BLaER1 treated with 17β-estradiol and CSF1 and Interleukin-3, amounts not matched to agents 10 nM and 100 nM (cell line): Measurements from ENCODE around the gene SH3BP2.

Experiments
- H3K27ac ChIP-seq, 11 experiments: shearing (Covaris generic); formaldehyde crosslinking; 2 replicates each; pipeline ENCODE4 v1.8.1; 2022
- H3K27me3 ChIP-seq, 11 experiments: shearing (Covaris generic); formaldehyde crosslinking; 2 replicates each; pipeline ENCODE4 v1.8.1; 2022
- H3K36me3 ChIP-seq, 11 experiments: shearing (Covaris generic); formaldehyde crosslinking; 2 replicates each; pipeline ENCODE4 v1.8.1; 2022
- H3K4me1 ChIP-seq, 10 experiments: shearing (Covaris generic); formaldehyde crosslinking; 2 replicates each; pipeline ENCODE4 v1.8.1; 2022
- H3K4me2 ChIP-seq, 11 experiments: shearing (Covaris generic); formaldehyde crosslinking; 2 replicates each; pipeline ENCODE4 v1.8.1; 2022
- H3K4me3 ChIP-seq, 10 experiments: shearing (Covaris generic); formaldehyde crosslinking; 2 replicates each; pipeline ENCODE4 v1.8.1; 2022
- H3K9ac ChIP-seq, 11 experiments: shearing (Covaris generic); formaldehyde crosslinking; 2 replicates each; pipeline ENCODE4 v1.8.1; 2022
- H3K9me3 ChIP-seq, 11 experiments: shearing (Covaris generic); formaldehyde crosslinking; replicated peaks in 1 of 11; 2 replicates each; pipeline ENCODE4 v1.8.1; 2022
- H4K20me1 ChIP-seq, 11 experiments: shearing (Covaris generic); formaldehyde crosslinking; 2 replicates each; pipeline ENCODE4 v1.8.1; 2022
- Cebpa-rat ChIP-seq, 11 experiments: shearing (Covaris generic); IDR thresholded peaks; 2 replicates each; pipeline ENCODE4 v1.8.1; 2022

SH3BP2 gene

DNA sequence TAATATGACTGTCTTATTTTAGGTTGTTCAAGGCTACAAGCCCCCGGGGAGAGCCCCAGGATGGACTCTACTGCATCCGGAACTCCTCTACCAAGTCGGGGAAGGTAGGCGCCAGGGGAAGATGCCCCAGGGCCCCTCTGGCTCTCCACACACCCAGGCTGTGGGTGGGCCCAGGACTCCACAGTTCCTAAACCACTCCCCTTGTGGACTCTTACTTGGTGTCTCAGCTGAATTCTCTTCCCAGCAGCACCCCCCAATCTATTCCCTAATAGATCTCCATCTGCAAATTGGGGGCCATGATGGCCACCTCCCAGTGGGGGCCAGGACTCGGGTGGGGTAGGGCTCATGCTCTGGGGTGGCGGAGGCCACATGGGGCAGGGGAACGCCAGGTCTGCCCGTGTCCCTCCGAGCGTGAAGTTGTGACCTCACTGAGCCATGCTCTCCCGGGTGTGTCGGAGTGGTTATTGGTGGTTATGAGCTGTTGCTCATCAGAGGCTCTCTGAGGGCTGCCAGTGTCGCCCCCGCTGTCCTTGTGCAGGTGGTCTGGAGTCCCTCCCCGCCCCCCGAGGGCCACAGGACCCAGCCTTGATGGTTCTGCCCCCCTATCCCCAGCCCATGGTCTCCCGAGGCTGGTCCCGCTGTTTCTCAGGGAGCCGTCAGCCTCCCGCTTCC, 39.6 kb downstream of the SH3BP2 start:
- TF ChIP-seq Cebpa-rat (IDR thresholded peaks at IDR 0.05) = no peak
- Histone ChIP-seq H4K20me1 (peaks cover 71 to 100% (median 94%) of the 10 kb centered on the region in 11 experiments), H3K27ac (peak overlapping the region in 3 of 11 experiments; percentile 8 to 39 (median 12); a peak in 6 of 22 replicates), H3K9ac (peak overlapping the region in 6 of 11 experiments; percentile 7 to 51 (median 22); a peak in 7 of 22 replicates), H3K9me3 (no peaks in the 10 kb centered on the region), H3K4me1 (peaks cover 78 to 81% (median 80%) of the 10 kb centered on the region in 10 experiments), H3K4me3 (peak overlapping the region in 2 of 10 experiments; percentile 14 to 23; a peak in 1 of 20 replicates), H3K27me3 (peaks cover 0 to 13% (median 0%) of the 10 kb centered on the region in 11 experiments; a peak in 3 of 22 replicates), H3K36me3 (peaks cover 33 to 98% (median 75%) of the 10 kb centered on the region in 11 experiments), H3K4me2 (peak overlapping the region; percentile 65 to 97 (median 92))

DNA sequence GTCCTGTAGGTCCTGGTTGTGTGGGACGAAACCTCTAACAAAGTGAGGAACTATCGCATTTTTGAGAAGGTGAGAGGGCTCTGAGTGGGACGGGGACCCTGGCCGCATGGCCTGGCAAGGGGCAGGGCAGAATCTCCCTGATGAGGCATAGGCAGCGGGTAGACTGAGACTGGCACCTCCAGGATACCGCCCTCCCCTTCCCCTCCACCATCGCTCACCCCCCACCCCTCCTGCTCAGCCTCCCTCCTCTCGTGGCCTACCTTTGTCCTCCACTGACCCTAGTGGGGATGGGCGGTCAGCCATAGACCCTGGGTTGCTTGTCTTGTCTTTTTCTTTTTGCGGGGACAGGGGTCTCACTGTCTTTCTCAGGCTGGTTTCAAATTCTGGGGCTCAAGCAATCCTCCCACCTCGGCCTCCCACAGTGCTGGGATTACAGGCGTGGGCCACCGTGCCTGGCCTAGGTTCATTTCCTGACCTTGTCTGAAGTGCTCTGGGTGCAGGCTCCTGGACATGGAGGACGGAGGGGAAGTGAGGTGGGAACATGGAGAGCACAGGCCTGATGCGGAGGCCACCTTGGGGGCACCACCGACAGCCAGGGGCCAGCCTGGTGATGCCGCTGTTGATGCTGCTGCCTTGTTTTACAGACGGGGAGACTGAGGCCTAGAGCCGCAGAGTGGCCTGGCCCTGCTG, 40.2 kb downstream of the SH3BP2 start:
- Histone ChIP-seq H3K4me2 (peak overlapping the region; percentile 85 to 97 (median 92)), H3K4me1 (peaks cover 84 to 88% (median 87%) of the 10 kb centered on the region in 10 experiments), H4K20me1 (peaks cover 68 to 100% (median 87%) of the 10 kb centered on the region in 11 experiments), H3K36me3 (peaks cover 26 to 91% (median 70%) of the 10 kb centered on the region in 11 experiments), H3K4me3 (peak overlapping the region in 1 of 10 experiments; percentile 14; a peak in 1 of 20 replicates), H3K27ac (peak overlapping the region in 1 of 11 experiments; percentile 8; a peak in 4 of 22 replicates), H3K9ac (peak overlapping the region in 2 of 11 experiments; percentile 9 to 51; a peak in 2 of 22 replicates), H3K9me3 (no peaks in the 10 kb centered on the region), H3K27me3 (peaks cover 0 to 13% (median 0%) of the 10 kb centered on the region in 11 experiments; a peak in 3 of 22 replicates)
- no peak for TF ChIP-seq Cebpa-rat (IDR thresholded peaks at IDR 0.05)

DNA sequence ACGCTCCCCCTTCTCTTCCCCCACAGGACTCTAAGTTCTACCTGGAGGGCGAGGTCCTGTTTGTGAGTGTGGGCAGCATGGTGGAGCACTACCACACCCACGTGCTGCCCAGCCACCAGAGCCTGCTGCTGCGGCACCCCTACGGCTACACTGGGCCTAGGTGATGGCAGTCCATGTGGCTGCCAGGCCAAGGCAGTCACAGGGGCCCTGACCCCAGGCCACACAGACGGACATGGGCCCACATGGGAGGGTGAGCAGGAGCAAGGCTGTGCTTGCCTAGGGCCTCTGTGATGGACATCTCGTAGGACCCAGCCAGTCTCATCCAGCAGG, 40.8 kb downstream of the SH3BP2 start:
- peak overlapping the region; percentile 85 to 97 (median 92); a peak in 21 of 22 replicates for H3K4me2 ChIP-seq
- peaks cover 0 to 13% (median 0%) of the 10 kb centered on the region in 11 experiments; a peak in 3 of 22 replicates for H3K27me3 ChIP-seq
- H3K36me3 ChIP-seq = peaks cover 21 to 88% (median 64%) of the 10 kb centered on the region in 11 experiments
- H3K4me1 ChIP-seq = peaks cover 89 to 93% (median 92%) of the 10 kb centered on the region in 10 experiments
- H4K20me1 ChIP-seq = peaks cover 63 to 100% (median 82%) of the 10 kb centered on the region in 11 experiments
- no peak overlapping the region for H3K27ac ChIP-seq
- H3K4me3 ChIP-seq = no peak overlapping the region
- TF ChIP-seq Cebpa-rat (IDR thresholded peaks at IDR 0.05) = no peak
- H3K9me3 ChIP-seq = no peaks in the 10 kb centered on the region
- no peak overlapping the region for H3K9ac ChIP-seq

DNA sequence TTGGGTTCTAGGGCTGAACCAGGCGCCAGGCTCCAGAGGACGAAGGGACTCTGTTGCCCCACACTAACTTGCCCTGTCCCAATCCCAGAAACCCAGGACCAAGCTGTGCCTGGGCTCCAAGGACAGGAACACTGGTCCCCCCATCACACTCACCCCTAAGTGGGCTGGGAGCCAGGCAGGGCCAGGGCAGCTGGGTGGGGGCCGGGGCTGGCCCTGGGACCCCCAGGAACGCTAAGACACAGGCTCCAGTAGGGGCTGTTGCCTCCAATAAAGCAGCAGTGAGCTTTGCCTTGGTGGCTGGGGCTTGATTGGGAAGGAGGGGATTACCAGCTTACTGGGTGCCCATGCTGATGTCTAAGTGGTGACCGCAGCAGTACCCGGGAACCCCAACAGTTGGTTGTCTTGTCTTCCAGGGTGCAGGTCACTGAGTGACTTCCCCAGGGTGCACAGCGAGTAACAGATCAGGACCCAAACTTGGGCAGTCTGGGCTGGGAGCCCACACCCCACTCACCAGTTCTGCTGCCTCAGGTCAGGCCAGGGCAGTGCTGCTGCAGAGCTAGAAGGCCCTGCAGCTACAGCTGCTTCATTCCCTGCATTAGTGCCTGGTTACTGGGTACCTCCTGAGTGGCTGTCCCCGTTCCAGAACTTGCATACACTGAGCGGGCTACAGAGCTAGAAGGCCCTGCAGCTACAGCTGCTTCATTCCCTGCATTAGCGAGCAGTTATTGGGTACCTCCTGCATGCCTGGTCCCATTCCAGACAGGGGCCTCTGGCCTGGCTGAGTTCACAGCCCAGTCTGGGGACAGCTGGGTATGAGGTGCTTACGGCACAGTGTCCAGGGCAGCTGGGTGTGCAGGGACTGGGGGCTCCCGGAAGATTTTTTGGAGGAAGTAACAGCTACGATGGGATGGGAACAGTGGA, 41.4 kb downstream of the SH3BP2 start:
- H3K4me3 ChIP-seq = peak overlapping the region in 1 of 10 experiments; percentile 49; a peak in 2 of 20 replicates
- H3K9me3 ChIP-seq = no peaks in the 10 kb centered on the region
- H3K27ac ChIP-seq = no peak overlapping the region
- peaks cover 0 to 13% (median 0%) of the 10 kb centered on the region in 11 experiments; a peak in 3 of 22 replicates for H3K27me3 ChIP-seq
- peaks cover 93 to 98% (median 95%) of the 10 kb centered on the region in 10 experiments for H3K4me1 ChIP-seq
- H3K36me3 ChIP-seq = peaks cover 16 to 88% (median 59%) of the 10 kb centered on the region in 11 experiments
- H3K4me2 ChIP-seq = peak overlapping the region; percentile 85 to 97 (median 92)
- H4K20me1 ChIP-seq = peaks cover 61 to 99% (median 75%) of the 10 kb centered on the region in 11 experiments
- TF ChIP-seq Cebpa-rat (IDR thresholded peaks at IDR 0.05) = no peak
- peak overlapping the region in 1 of 11 experiments; percentile 55; a peak in 1 of 22 replicates for H3K9ac ChIP-seq

DNA sequence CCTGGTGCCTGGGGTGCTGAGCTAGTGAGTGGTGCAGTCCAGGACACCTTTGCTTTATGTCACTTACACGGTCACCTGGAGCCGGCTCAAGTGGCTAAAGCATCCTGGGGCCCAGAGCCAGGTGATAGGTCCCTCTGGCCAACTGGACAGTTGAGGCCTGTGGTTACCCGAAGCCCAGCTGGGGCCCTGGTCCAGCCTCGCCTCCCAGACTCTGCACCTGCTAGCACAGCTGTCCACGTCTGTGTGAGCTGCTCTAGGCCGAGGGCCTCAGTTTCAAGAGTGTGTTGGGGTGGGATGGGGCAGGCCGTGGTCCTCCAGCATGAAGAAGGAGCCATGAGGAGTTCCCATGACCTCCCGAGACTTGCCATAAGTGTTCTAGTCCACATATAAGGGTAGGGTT, 43.1 kb downstream of the SH3BP2 start:
- Histone ChIP-seq H3K9me3 (peaks cover 0 to 9% (median 0%) of the 10 kb centered on the region in 11 experiments; a peak in 5 of 22 replicates), H3K4me2 (peak overlapping the region; percentile 85 to 97 (median 92)), H3K4me1 (peaks cover 78 to 84% (median 80%) of the 10 kb centered on the region in 10 experiments), H3K27ac (peak overlapping the region in 10 of 11 experiments; percentile 25 to 75 (median 62); a peak in 18 of 22 replicates), H3K36me3 (peaks cover 0 to 81% (median 48%) of the 10 kb centered on the region in 11 experiments; a peak in 19 of 22 replicates), H4K20me1 (peaks cover 45 to 85% (median 58%) of the 10 kb centered on the region in 11 experiments), H3K4me3 (peak overlapping the region in 6 of 10 experiments; percentile 3 to 49 (median 28); a peak in 7 of 20 replicates), H3K27me3 (peaks cover 0 to 10% (median 0%) of the 10 kb centered on the region in 11 experiments; a peak in 2 of 22 replicates), H3K9ac (peak overlapping the region in 8 of 11 experiments; percentile 1 to 61 (median 44); a peak in 11 of 22 replicates)
- no peak for TF ChIP-seq Cebpa-rat (IDR thresholded peaks at IDR 0.05)

DNA sequence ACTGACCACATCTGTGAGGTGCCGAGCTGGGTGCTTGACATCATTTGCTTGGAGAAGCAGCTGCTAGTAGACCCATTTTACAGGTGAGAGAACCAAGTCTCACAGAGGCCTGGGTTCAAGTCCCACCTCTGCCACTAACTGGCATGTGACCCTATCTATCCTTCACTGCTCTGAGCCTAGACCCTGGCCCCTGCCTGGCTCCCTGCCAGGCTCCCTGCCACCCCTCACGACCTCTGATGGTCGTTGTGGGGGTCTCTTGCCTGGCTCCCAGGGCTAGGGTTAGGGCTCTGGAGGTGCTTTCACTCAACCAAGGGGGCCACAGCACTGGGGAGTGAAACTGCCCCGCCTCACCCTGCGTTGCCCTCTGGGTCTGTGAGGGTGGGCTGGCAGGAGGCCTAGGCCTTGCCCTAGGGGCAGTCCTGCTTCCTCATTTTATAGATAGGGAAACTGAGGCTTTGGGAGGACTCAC, 43.5 kb downstream of the SH3BP2 start:
- Histone ChIP-seq H3K9ac (peak overlapping the region in 7 of 11 experiments; percentile 34 to 61 (median 54); a peak in 9 of 22 replicates), H3K4me2 (peak overlapping the region; percentile 85 to 97 (median 92)), H3K27ac (peak overlapping the region; percentile 28 to 75 (median 61); a peak in 15 of 22 replicates), H3K9me3 (peaks cover 0 to 9% (median 0%) of the 10 kb centered on the region in 11 experiments; a peak in 5 of 22 replicates), H3K36me3 (peaks cover 0 to 77% (median 44%) of the 10 kb centered on the region in 11 experiments; a peak in 19 of 22 replicates), H3K4me3 (peak overlapping the region in 3 of 10 experiments; percentile 20 to 49 (median 23); a peak in 4 of 20 replicates), H4K20me1 (peaks cover 40 to 80% (median 54%) of the 10 kb centered on the region in 11 experiments), H3K27me3 (peaks cover 0 to 10% (median 0%) of the 10 kb centered on the region in 11 experiments; a peak in 2 of 22 replicates), H3K4me1 (peaks cover 74 to 84% (median 75%) of the 10 kb centered on the region in 10 experiments)
- TF ChIP-seq Cebpa-rat (IDR thresholded peaks at IDR 0.05) = no peak

DNA sequence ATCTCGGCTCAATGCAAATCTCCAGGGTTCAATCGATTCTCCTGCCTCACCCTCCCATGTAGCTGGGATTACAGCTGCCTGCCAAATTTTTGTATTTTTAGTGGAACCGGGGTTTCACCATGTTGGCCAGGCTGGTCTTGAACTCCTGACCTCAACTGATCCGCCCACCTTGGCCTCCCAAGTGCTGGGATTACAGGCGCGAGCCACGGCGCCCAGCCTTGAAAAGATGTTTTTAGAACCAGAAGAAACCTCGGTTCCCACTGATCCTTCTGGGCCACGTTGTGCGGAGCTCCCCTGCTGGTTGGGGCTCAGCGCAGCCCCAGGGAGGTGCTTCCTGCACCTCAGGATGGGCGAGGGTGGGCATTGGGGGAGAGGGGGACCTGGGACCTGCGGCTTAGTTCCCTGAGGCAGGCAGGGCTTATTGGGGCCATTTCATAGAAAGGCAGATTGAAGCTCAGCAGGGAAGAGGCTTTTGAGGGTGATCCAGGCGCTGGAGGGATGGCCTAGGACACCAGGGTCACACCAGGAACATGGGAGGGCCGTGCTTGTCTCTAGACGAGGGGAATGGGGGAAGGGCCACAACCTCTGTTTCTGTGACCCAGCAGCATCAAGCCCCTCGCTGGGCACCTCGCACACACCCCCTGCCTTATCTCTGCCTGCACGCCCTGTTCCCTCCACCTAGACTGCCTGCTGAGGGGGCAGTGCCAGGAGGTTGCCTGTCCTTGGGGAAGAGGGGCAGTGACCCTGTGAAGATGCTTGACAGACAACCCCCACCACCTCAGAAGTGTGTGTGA, 44.4 kb downstream of the SH3BP2 start:
- Histone ChIP-seq H3K4me3 (peak overlapping the region in 4 of 10 experiments; percentile 1 to 54 (median 32); a peak in 7 of 20 replicates), H3K36me3 (peaks cover 0 to 68% (median 35%) of the 10 kb centered on the region in 11 experiments; a peak in 19 of 22 replicates), H3K9ac (peak overlapping the region; percentile 13 to 58 (median 38); a peak in 17 of 22 replicates), H3K27me3 (peaks cover 0 to 10% (median 0%) of the 10 kb centered on the region in 11 experiments; a peak in 2 of 22 replicates), H4K20me1 (peaks cover 32 to 72% (median 45%) of the 10 kb centered on the region in 11 experiments), H3K27ac (peak overlapping the region; percentile 15 to 75 (median 56); a peak in 17 of 22 replicates), H3K4me1 (peaks cover 65 to 83% (median 70%) of the 10 kb centered on the region in 10 experiments), H3K4me2 (peak overlapping the region; percentile 85 to 97 (median 92)), H3K9me3 (peaks cover 0 to 9% (median 0%) of the 10 kb centered on the region in 11 experiments; a peak in 5 of 22 replicates)
- no peak for TF ChIP-seq Cebpa-rat (IDR thresholded peaks at IDR 0.05)
